SU-DHL-6 (cell line): ENCODE measurements around the gene ZKSCAN4.

ENCODE experiments used
- H2AFZ ChIP-seq: fragments of 200-600 bp; sonication (generic); 2 replicates; pipeline ENCODE4 v1.6.1; 2014; ENCODE audit warnings: low read depth, mild to moderate bottlenecking, moderate library complexity, mixed read lengths, antibody characterized with exemption, low read length; ENCODE audit not compliant: severe bottlenecking
- H3F3A ChIP-seq: fragments of 200-600 bp; shearing (Covaris generic); 2 replicates; pipeline ENCODE4 v1.6.0; 2016; ENCODE audit warnings: antibody characterized with exemption, mild to moderate bottlenecking; ENCODE audit not compliant: insufficient read depth
- H3K27ac ChIP-seq: fragments of 200-600 bp; sonication (generic); 2 replicates; pipeline ENCODE4 v1.5.1; 2016; ENCODE audit warnings: low read depth, mild to moderate bottlenecking, low read length, moderate library complexity, mixed read lengths
- H3K27me3 ChIP-seq: fragments of 200-600 bp; sonication (generic), shearing (Covaris generic); 2 replicates; pipeline ENCODE4 v1.6.0; 2014; ENCODE audit warnings: mild to moderate bottlenecking, low read length
- H3K36me3 ChIP-seq: fragments of 200-600 bp; sonication (generic); 2 replicates; pipeline ENCODE4 v1.6.1; 2014; ENCODE audit warnings: mild to moderate bottlenecking, low read length, mixed read lengths
- H3K4me2 ChIP-seq: fragments of 300-600, 200-600 bp; shearing (Covaris generic), sonication (generic); 2 replicates; pipeline ENCODE4 v1.6.0; 2014; ENCODE audit warnings: low read length, low read depth, mild to moderate bottlenecking; ENCODE audit not compliant: poor library complexity, severe bottlenecking
- H3K4me3 ChIP-seq: fragments of 200-600 bp; sonication (generic); 2 replicates; pipeline ENCODE4 v1.5.1; 2014; ENCODE audit warnings: antibody characterized with exemption, low read length, mild to moderate bottlenecking, mixed read lengths; ENCODE audit not compliant: insufficient read depth, poor library complexity, severe bottlenecking
- H3K79me2 ChIP-seq: fragments of 200-600 bp; sonication (generic); 2 replicates; pipeline ENCODE4 v1.6.1; 2014; ENCODE audit warnings: mild to moderate bottlenecking, low read length, moderate library complexity; ENCODE audit not compliant: insufficient read depth
- H3K9ac ChIP-seq: fragments of 200-600 bp; sonication (generic); 2 replicates; pipeline ENCODE4 v1.7.0; 2014; ENCODE audit warnings: mild to moderate bottlenecking, low read length
- H3K9me2 ChIP-seq: fragments of 200-600 bp; sonication (generic); replicated peaks from 2 replicates; pipeline ENCODE4 v1.6.1; 2014; ENCODE audit warnings: low read length; ENCODE audit not compliant: insufficient read depth
- H3K9me3 ChIP-seq: fragments of 200-600 bp; sonication (generic); 2 replicates; pipeline ENCODE4 v1.6.1; 2014; ENCODE audit warnings: low read length, mixed read lengths; ENCODE audit not compliant: insufficient read depth
- H4K20me1 ChIP-seq: fragments of 200-600 bp; sonication (generic); 2 replicates; pipeline ENCODE4 v1.6.1; 2014; ENCODE audit warnings: low read depth, mild to moderate bottlenecking, antibody characterized with exemption, low read length, moderate library complexity, mixed read lengths
- CTCF ChIP-seq: fragments of 200-600 bp; sonication (generic); IDR thresholded peaks from one replicate; pipeline ENCODE4 v1.5.1; 2017; ENCODE audit warnings: antibody characterized with exemption, mild to moderate bottlenecking, low read length, moderate library complexity; ENCODE audit not compliant: insufficient read depth, poor library complexity, severe bottlenecking
- EZH2phosphoT487 ChIP-seq: fragments of 200-600 bp; sonication (generic), shearing (Covaris generic); conservative IDR thresholded peaks from 2 replicates; pipeline ENCODE4 v1.6.1; 2018; ENCODE audit warnings: mild to moderate bottlenecking, antibody characterized with exemption, low read length, moderate library complexity, mixed read lengths

The ZKSCAN4 gene

GRCh38 chr6:28213213-28213523 lies 38.9 kb downstream of the ZKSCAN4 start:
- H3K79me2 ChIP-seq = no peaks in the 10 kb centered on the region
- no peaks in the 10 kb centered on the region for H3K36me3 ChIP-seq
- H3K9ac ChIP-seq = no peak overlapping the region
- H3K4me2 ChIP-seq = no peak overlapping the region
- H3K27ac ChIP-seq = no peak overlapping the region
- H3K4me3 ChIP-seq = no peak overlapping the region
- peaks cover 4% of the 10 kb centered on the region; the same call in 1 of the 2 replicates for H3K27me3 ChIP-seq
- H3K9me2 ChIP-seq = no peaks in the 10 kb centered on the region
- H3K9me3 ChIP-seq = no peaks in the 10 kb centered on the region
- no peaks in the 10 kb centered on the region for H4K20me1 ChIP-seq
- H3F3A ChIP-seq = no peaks in the 10 kb centered on the region
- H2AFZ ChIP-seq = no peak overlapping the region
- TF ChIP-seq CTCF = no peak

- TF ChIP-seq EZH2phosphoT487 = no peak
- no peak for TF ChIP-seq CTCF
- Histone ChIP-seq H4K20me1 (no peaks in the 10 kb centered on the region), H3K4me3 (no peak overlapping the region), H3K4me2 (no peak overlapping the region), H3K9ac (no peak overlapping the region), H2AFZ (no peak overlapping the region), H3F3A (no peaks in the 10 kb centered on the region), H3K27me3 (peaks cover 4% of the 10 kb centered on the region; the same call in 1 of the 2 replicates), H3K36me3 (no peaks in the 10 kb centered on the region), H3K9me2 (no peaks in the 10 kb centered on the region), H3K79me2 (no peaks in the 10 kb centered on the region), H3K27ac (no peak overlapping the region), H3K9me3 (no peaks in the 10 kb centered on the region)
Observed at GRCh38 chr6:28212510-28213212, 39.4 kb downstream of the ZKSCAN4 start.

GRCh38 chr6:28211840-28212509 lies 40.1 kb downstream of the ZKSCAN4 start:
- no peaks in the 10 kb centered on the region for H3K36me3 ChIP-seq
- H3K27me3 ChIP-seq = peaks cover 4% of the 10 kb centered on the region; the same call in 1 of the 2 replicates
- no peak overlapping the region for H3K4me3 ChIP-seq
- H3K79me2 ChIP-seq = no peaks in the 10 kb centered on the region
- no peak overlapping the region for H3K9ac ChIP-seq
- no peaks in the 10 kb centered on the region for H3K9me2 ChIP-seq
- no peaks in the 10 kb centered on the region for H3F3A ChIP-seq
- TF ChIP-seq EZH2phosphoT487 (no peak), CTCF (no peak)
- no peak overlapping the region for H2AFZ ChIP-seq
- no peaks in the 10 kb centered on the region for H3K9me3 ChIP-seq
- no peak overlapping the region for H3K4me2 ChIP-seq
- H4K20me1 ChIP-seq = no peaks in the 10 kb centered on the region
- no peak overlapping the region for H3K27ac ChIP-seq
